Psoas muscle (tissue), 8 donors: ENCODE measurements around the gene AIF1. TPM values are rescaled to one million over a fixed set of nuclear protein-coding genes. Genes with fewer than 3 reads are reported as not detected.

Source experiments
- ATAC-seq, 4 donors: fragments of 200-7000 bp; cut with Tn5 transposase; one replicate each; pipeline ENCODE4 v1.9.1; 2020; ENCODE audit warnings: moderate library complexity in 3 of 4, mild to moderate bottlenecking in 2 of 4
- DNase-seq, 2 donors: peaks; one replicate each; pipeline ENCODE4 v3.0.0-alpha.2; 2020
- H3K27ac ChIP-seq: fragments of 200-600 bp; one replicate; pipeline ENCODE4 v1.8.0; 2022
- H3K27me3 ChIP-seq, 3 donors: fragments of 200-600 bp in 1 of 3; one replicate each; pipeline versions ENCODE4 v1.6.1 to v1.8.0; 2013 to 2022; ENCODE audit warnings: low read length in 2 of 3, mild to moderate bottlenecking in 2 of 3, moderate library complexity in 1 of 3; ENCODE audit not compliant: insufficient read depth in 3 of 3
- H3K36me3 ChIP-seq, 2 donors: fragments of 200-600 bp in 1 of 2; one replicate each; pipeline versions ENCODE4 v1.6.1 to v1.8.0; 2013 to 2022; ENCODE audit warnings: low read depth in 1 of 2, mild to moderate bottlenecking in 1 of 2, moderate library complexity in 1 of 2; ENCODE audit not compliant: insufficient read depth in 1 of 2
- H3K4me1 ChIP-seq: fragments of 200-600 bp; one replicate; pipeline ENCODE4 v1.8.0; 2022
- H3K4me3 ChIP-seq: fragments of 200-600 bp; one replicate; pipeline ENCODE4 v1.8.0; 2022; ENCODE audit warnings: mild to moderate bottlenecking
- H3K9me3 ChIP-seq: fragments of 200-600 bp; one replicate; pipeline ENCODE4 v1.8.0; 2022
- WGBS, 3 donors: extraction: QIAGEN DNeasy Blood & Tissue Kit; methylation state at CpG; one replicate each; pipeline versions ENCODE4 v1.1.6 to v1.1.7; 2013; 5-methylcytosine and 5-hydroxymethylcytosine counted together
- intact Hi-C, 2 donors: fragments of 100-400 bp; cut with DNase I; formaldehyde crosslinking; loops; one replicate each; pipeline versions ENCODE4 v1.11.0 to v1.14.2; 2022
- polyA plus RNA-seq, 3 donors: library from polyadenylated mRNA; stranded (reverse); fragments of 200-250 nt; gene quantifications; one replicate each; pipeline ENCODE4 v1.2.3, GENCODE V29; 2013
- total RNA-seq, 4 donors: library from RNA; stranded (reverse); fragmentation: NEBNext Ultra II Directional in 2 of 4; extraction: Animal tissue kit (Norgen Biotek cat#: 25700) in 2 of 4; gene quantifications; one replicate each; pipeline versions ENCODE4 v1.2.1 to v1.2.4, GENCODE V29; 2021 to 2023
- TF ChIP-seq, protein P1 (sequence below): fragments of 200-600 bp; IDR thresholded peaks from one replicate; pipeline ENCODE4 v1.8.0; 2022; ENCODE audit warnings: antibody characterized with exemption
- donor health status: healthy with polysubstance abuse.
- donor health status: DM: no; HTN: no; CAD: no; lungs with moderate emphysema.
- donor health status: Bipolar disorder and iron deficiency.
- donor health status: healthy.
- donor health status: DM: yes; HTN: yes; CAD: no.
- donor health status: DM: no; HTN: no; CAD: no.
- donor health status: DM: no; HTN: no; CAD: no.
- donor health status: DM: yes; HTN: yes; CAD: no.

AIF1 gene
- total and polyA plus RNA-seq, 7 donors = 2.6 to 11.3 (median 4.9) TPM

- intact Hi-C loops = loop anchor here in 1 of 2 donors (2.0 kb wide), 1 partner anchor 32 kb away; the partner anchor contains the start of gene PRRC2A
- WGBS, 3 donors = 6 to 8% (median 7%) methylated on average over 37 of the region's 37 CpGs
- DNase-seq (peak; percentile 85 to 91), ATAC-seq (peak; percentile 76 to 83 (median 79))
- H3K4me3 ChIP-seq = peak overlapping the region; percentile 72
- H3K27ac ChIP-seq = peak overlapping the region; percentile 98
- H3K36me3 ChIP-seq = peaks cover 5 to 53% of the 10 kb centered on the region in 2 donors
- no peaks in the 10 kb centered on the region for H3K27me3 ChIP-seq
- H3K9me3 ChIP-seq = no peaks in the 10 kb centered on the region
- TF ChIP-seq, protein P1, sequence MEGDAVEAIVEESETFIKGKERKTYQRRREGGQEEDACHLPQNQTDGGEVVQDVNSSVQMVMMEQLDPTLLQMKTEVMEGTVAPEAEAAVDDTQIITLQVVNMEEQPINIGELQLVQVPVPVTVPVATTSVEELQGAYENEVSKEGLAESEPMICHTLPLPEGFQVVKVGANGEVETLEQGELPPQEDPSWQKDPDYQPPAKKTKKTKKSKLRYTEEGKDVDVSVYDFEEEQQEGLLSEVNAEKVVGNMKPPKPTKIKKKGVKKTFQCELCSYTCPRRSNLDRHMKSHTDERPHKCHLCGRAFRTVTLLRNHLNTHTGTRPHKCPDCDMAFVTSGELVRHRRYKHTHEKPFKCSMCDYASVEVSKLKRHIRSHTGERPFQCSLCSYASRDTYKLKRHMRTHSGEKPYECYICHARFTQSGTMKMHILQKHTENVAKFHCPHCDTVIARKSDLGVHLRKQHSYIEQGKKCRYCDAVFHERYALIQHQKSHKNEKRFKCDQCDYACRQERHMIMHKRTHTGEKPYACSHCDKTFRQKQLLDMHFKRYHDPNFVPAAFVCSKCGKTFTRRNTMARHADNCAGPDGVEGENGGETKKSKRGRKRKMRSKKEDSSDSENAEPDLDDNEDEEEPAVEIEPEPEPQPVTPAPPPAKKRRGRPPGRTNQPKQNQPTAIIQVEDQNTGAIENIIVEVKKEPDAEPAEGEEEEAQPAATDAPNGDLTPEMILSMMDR = no peak
- H3K4me1 ChIP-seq = peaks cover 21% of the 10 kb centered on the region
Measured at GRCh38 chr6:31652925-31653724, 38.1 kb downstream of the AIF1 start.

DNA sequence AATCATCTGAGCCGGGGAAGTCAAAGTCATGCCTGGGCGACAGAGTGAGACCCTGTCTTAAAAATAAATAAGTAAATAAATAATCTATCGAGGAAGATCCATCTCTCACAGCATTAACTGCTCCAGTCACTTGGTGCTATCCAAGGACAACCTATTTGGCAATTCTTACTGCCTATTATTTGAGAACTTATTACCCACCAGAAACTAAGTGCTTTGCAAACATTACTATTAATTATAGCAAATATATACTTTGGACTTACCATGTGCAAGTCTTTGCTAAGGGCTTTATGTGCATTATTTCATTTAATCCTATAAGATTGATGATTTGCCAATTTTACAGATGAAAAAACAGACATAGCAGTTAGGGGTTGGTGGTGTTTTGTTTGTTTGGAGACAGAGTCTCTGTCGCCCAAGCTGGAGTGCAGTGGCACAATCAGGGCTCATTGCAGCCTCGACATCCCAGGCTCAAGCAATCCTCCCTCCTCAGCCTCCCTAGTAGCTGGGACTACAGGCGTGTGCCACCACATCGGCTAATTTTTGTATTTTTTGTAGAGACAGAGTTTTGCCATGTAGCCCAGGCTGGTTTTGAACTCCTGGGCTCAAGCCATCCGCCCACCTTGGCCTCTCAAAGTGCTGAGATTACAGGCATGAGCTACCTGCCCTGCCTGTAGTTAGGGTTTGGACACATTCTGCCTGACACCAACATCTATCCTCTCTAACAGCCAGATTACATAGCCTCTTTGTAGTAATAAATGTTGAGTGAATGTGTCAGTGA lies 39.7 kb downstream of the AIF1 start:
- Histone ChIP-seq H3K4me1 (peaks cover 38% of the 10 kb centered on the region), H3K27me3 (no peaks in the 10 kb centered on the region), H3K27ac (no peak overlapping the region), H3K4me3 (no peak overlapping the region), H3K9me3 (no peaks in the 10 kb centered on the region), H3K36me3 (peaks cover 2 to 37% of the 10 kb centered on the region in 2 donors)
- WGBS, 3 donors = 92 to 94% (median 92%) methylated on average over 8 of the region's 8 CpGs
- TF ChIP-seq, protein P1 = no peak
- no peak for DNase-seq
- intact Hi-C loops = no loop called here
- no peak for ATAC-seq

DNA sequence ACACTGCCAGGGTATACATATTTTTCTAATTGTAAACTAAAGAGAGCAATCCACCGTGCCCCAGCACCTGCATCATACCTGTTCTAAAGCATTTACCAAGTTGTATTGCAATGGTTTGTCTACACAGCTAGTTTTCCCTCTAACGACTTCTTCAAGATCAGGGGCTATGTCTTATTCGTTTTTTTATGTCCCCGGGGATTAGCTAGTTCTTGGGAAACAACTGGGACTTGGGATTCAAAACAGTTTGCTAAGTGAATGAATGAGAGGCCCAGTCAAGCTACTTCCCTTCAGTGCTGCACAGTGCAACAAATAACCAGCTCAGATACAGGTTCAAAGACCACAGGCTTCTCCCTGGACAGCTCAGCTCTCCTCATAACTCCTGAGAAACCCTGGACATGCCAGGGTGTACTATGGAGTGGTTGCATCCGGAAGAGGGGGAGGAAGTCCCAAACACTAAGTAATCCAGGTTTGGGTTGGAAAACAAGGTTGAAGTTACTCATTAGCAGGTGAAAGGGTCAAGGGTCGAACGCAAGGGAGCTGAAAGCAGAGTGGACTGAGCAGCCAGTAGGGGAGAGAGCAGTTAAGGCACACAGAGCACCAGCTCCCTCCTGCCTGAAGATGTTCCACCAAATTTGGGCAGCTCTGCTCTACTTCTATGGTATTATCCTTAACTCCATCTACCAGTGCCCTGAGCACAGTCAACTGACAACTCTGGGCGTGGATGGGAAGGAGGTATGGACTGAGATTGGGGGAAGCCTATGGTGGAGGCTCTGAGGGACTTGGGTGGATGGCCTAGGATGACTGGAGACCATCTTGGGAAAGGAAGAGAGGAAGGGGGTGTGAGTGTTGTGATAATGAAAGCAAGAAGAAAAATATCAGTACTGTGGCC lies 40.6 kb downstream of the AIF1 start, which contains the start of gene APOM:
TSS of gene APOM (plus strand) at position 546 of the 889 bp plus-strand sequence. CDS start at position 619, 73 bp downstream.
- no peak within 1 kb of the TSS for H3K4me3 ChIP-seq
- DNase-seq = no peak
- H3K27ac ChIP-seq = no peak within 1 kb of the TSS
- no peaks in the 10 kb centered on the region for H3K9me3 ChIP-seq
- TF ChIP-seq, protein P1 = no peak
- WGBS, 3 donors = 79 to 82% (median 79%) methylated on average over 8 of the region's 8 CpGs
- H3K36me3 ChIP-seq = peaks cover 2 to 28% of the 10 kb centered on the region in 2 donors
- ATAC-seq = no peak
- H3K4me1 ChIP-seq = peaks cover 41% of the 10 kb centered on the region
- intact Hi-C loops = no loop called here
- no peaks in the 10 kb centered on the region for H3K27me3 ChIP-seq

GRCh38 chr6:31657406-31658157 lies 42.5 kb downstream of the AIF1 start:
- TF ChIP-seq, protein P1 = no peak
- no peak overlapping the region for H3K27ac ChIP-seq
- H3K36me3 ChIP-seq = peaks cover 3 to 33% of the 10 kb centered on the region in 2 donors
- H3K4me3 ChIP-seq = no peak overlapping the region
- peaks cover 37% of the 10 kb centered on the region for H3K4me1 ChIP-seq
- H3K27me3 ChIP-seq = no peaks in the 10 kb centered on the region
- H3K9me3 ChIP-seq = no peaks in the 10 kb centered on the region
- ATAC-seq (no peak), DNase-seq (no peak)
- WGBS, 3 donors = 70 to 73% (median 71%) methylated on average over 6 of the region's 6 CpGs
- intact Hi-C loops = no loop called here
